Glutamatergic neuron (in vitro differentiated cells): ENCODE results near the gene GINS2. TPM values are rescaled to one million over a fixed set of nuclear protein-coding genes. Genes with fewer than 3 reads are reported as not detected.
A peak's percentile ranks its signal among the peaks of the same experiment; 100 is the strongest.

Experiments used
- DNase-seq: peaks from one replicate; pipeline ENCODE4 v3.0.0; 2022
- H3K27ac Mint-ChIP-seq: one replicate; pipeline ENCODE4 v1.8.0; 2020; ENCODE audit warnings: mild to moderate bottlenecking, mixed read lengths, inconsistent platforms; ENCODE audit not compliant: unreplicated experiment
- H3K27me3 Mint-ChIP-seq: one replicate; pipeline ENCODE4 v1.8.0; 2020; ENCODE audit warnings: mild to moderate bottlenecking, moderate library complexity, mixed read lengths, inconsistent platforms; ENCODE audit not compliant: unreplicated experiment
- H3K36me3 Mint-ChIP-seq: one replicate; pipeline ENCODE4 v1.8.0; 2020; ENCODE audit warnings: mild to moderate bottlenecking, mixed read lengths, inconsistent platforms; ENCODE audit not compliant: unreplicated experiment
- H3K4me1 Mint-ChIP-seq: one replicate; pipeline ENCODE4 v1.8.0; 2020; ENCODE audit warnings: mild to moderate bottlenecking, low read depth, mixed read lengths, inconsistent platforms; ENCODE audit not compliant: unreplicated experiment
- H3K4me3 Mint-ChIP-seq: one replicate; pipeline ENCODE4 v1.8.0; 2020; ENCODE audit warnings: mild to moderate bottlenecking, mixed read lengths, inconsistent platforms; ENCODE audit not compliant: unreplicated experiment
- H3K9me3 Mint-ChIP-seq: one replicate; pipeline ENCODE4 v1.8.0; 2020; ENCODE audit warnings: mild to moderate bottlenecking, moderate library complexity, mixed read lengths, inconsistent platforms; ENCODE audit not compliant: unreplicated experiment
- total RNA-seq: library from RNA; stranded (reverse); fragmentation: NEBNext Ultra II Directional; extraction: Animal tissue kit (Norgen Biotek cat#: 25700); gene quantifications from one replicate; pipeline ENCODE4 v1.2.1, GENCODE V29; 2021; ENCODE audit not compliant: unreplicated experiment
- TF ChIP-seq, protein P1 (sequence below): fragments of 200-600 bp; sonication (generic); IDR thresholded peaks from one replicate; pipeline ENCODE4 v1.5.0; 2021; ENCODE audit not compliant: partially characterized antibody, unreplicated experiment

The GINS2 gene
- total RNA-seq, 1 donor from 2014 or later, result 7.1 TPM

DNA sequence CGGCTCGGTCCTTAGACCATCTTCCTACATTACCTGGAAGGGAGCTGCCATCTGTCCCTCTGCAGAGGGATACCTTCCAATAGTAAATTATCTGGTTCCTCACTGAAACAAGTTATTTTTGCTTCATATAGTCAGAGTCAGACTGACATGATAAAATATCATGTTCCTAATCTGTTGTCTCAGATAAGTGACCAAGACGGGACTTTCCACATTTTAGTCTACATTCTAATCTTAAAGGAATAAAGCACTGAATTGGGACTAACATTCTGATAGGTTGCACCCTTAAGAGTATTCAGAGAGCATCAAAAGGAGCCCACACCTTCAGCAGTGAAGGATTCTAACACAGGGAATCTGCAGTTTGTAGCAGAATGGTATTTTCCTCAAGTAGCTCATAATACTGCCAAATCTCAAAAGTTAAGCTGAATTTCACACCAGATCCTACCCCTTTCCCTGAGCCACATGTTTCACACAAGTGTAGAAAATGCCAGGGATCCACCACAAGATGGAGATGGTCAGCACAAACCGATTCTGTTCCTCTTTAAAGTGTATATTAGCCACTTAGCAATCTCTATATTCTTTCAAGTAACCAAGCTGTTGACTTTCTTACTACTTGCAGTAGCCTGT, 13.4 kb downstream of the GINS2 start:
- Mint-ChIP-seq H3K27ac (peak overlapping the region; percentile 71), H3K4me3 (no peak overlapping the region), H3K9me3 (peaks cover 47% of the 10 kb centered on the region), H3K4me1 (peaks cover 25% of the 10 kb centered on the region), H3K36me3 (peaks cover 4% of the 10 kb centered on the region), H3K27me3 (peaks cover 28% of the 10 kb centered on the region)
- TF ChIP-seq, protein P1, sequence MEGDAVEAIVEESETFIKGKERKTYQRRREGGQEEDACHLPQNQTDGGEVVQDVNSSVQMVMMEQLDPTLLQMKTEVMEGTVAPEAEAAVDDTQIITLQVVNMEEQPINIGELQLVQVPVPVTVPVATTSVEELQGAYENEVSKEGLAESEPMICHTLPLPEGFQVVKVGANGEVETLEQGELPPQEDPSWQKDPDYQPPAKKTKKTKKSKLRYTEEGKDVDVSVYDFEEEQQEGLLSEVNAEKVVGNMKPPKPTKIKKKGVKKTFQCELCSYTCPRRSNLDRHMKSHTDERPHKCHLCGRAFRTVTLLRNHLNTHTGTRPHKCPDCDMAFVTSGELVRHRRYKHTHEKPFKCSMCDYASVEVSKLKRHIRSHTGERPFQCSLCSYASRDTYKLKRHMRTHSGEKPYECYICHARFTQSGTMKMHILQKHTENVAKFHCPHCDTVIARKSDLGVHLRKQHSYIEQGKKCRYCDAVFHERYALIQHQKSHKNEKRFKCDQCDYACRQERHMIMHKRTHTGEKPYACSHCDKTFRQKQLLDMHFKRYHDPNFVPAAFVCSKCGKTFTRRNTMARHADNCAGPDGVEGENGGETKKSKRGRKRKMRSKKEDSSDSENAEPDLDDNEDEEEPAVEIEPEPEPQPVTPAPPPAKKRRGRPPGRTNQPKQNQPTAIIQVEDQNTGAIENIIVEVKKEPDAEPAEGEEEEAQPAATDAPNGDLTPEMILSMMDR, result no peak
- no peak for DNase-seq

DNA sequence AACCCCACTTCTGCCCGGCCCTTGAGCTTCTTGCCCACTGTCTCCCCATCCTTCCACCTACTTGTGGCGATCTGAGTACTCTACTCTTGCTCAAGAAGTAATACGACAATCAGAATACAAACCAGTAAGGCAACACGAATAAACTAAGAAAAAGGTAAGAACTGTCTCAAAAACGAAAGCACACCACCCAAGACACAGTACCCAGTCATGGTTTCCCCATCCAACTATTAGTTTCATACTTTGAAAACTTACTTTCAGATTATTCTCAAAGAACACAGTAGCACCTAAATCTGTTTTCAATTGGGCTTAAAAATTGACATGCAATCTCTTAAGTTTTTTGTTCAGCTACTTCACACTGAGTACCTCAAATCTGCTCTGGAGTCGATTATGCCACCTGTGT, 13.9 kb downstream of the GINS2 start:
- no peak for DNase-seq
- peaks cover 44% of the 10 kb centered on the region for H3K9me3 Mint-ChIP-seq
- peaks cover 4% of the 10 kb centered on the region for H3K36me3 Mint-ChIP-seq
- TF ChIP-seq, protein P1, result no peak
- peaks cover 27% of the 10 kb centered on the region for H3K4me1 Mint-ChIP-seq
- no peak overlapping the region for H3K4me3 Mint-ChIP-seq
- H3K27ac Mint-ChIP-seq, result peak overlapping the region; percentile 71
- peaks cover 32% of the 10 kb centered on the region for H3K27me3 Mint-ChIP-seq

DNA sequence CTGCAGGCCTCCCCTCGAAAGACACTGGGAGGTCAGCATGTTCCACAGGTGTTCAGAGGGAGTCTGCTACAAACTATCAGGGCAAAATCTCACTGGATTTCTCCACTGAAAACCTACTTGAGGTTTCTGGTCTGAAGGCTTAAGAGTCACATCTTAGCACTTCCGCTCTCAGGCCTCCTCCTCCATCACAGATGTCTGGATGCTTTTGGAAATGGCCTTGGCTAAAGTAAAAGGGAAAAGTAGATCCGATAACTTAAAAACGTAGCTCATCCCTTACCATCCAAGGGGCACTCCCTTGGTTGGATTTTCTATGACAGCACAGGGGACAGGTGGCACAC, 14.4 kb downstream of the GINS2 start:
- peak overlapping the region; percentile 60 for H3K4me3 Mint-ChIP-seq
- peak overlapping the region; percentile 86 for H3K27ac Mint-ChIP-seq
- peaks cover 4% of the 10 kb centered on the region for H3K36me3 Mint-ChIP-seq

DNA sequence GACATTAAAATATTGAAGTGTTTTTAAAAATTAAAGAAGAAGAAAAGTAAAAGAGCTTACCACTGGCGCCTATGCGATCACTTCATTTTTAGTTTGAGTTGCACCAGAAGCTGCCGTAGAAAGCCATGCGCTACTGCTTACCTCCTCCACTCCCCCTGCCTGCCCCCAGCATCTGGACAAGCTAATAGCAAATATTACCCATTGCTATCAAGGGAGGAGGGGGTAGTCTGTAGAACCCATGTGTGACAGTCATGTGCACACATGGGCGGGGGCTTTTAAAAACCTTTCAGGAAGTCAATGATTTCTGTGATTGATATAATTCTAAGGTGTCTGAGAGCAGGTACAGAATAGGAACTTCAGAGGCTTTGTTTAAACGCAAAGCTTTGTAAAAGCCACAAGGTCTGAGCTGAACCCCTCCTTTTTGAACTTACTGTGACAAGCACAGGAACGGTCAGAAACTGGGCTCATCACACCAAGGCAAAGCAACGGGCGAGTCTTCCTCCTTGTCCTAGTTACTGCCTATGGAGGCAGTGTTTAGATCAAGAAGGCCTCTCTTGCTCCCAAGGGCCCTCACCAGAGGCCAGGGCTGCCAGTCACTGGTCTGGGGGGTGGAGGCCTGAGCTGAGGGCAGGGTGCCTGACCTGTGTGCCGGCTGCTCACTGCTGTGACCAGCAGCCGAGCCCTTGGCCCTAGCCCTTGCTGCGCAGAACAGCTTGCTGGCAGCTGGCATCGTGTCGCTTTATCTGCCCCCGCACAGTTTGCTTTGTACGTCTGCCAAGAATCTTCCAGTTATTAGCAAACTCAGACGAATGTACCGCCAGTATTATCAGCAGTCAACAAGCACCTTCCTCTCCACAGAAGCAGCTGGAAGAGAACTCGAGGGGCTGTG, 15.0 kb downstream of the GINS2 start:
- peaks cover 40% of the 10 kb centered on the region for H3K9me3 Mint-ChIP-seq
- H3K4me3 Mint-ChIP-seq, result peak overlapping the region; percentile 60
- TF ChIP-seq, protein P1, result no peak
- H3K27ac Mint-ChIP-seq, result peak overlapping the region; percentile 86
- peaks cover 4% of the 10 kb centered on the region for H3K36me3 Mint-ChIP-seq
- no peak for DNase-seq
- peaks cover 34% of the 10 kb centered on the region for H3K27me3 Mint-ChIP-seq
- H3K4me1 Mint-ChIP-seq, result peaks cover 29% of the 10 kb centered on the region

More for the DNA sequence above, 14.4 kb downstream of the GINS2 start:
- peaks cover 32% of the 10 kb centered on the region for H3K27me3 Mint-ChIP-seq
- DNase-seq, result no peak
- H3K9me3 Mint-ChIP-seq, result peaks cover 43% of the 10 kb centered on the region
- H3K4me1 Mint-ChIP-seq, result peaks cover 27% of the 10 kb centered on the region
- TF ChIP-seq, protein P1, result no peak

DNA sequence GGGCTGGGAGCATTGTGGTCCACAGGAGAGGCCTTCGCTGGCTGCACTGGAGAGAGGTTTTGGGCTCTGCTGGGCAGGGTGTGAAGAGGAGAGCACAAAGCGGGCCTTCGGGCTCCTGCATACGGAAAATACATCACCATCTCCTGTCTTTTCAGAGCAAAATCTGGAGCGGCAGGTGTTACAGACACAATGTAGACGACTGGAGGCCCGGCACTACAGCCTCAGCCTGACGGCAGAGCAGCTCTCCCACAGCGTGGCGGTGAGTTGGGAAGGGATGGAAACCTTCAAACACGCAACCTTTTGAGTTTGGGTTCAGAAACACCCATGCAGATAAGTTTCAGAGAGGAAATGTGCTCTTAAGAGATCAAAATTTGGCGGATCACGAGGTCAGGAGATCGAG, 17.9 kb downstream of the GINS2 start:
- Mint-ChIP-seq H3K27me3 (peaks cover 44% of the 10 kb centered on the region), H3K9me3 (peaks cover 57% of the 10 kb centered on the region), H3K4me3 (no peak overlapping the region), H3K36me3 (peaks cover 4% of the 10 kb centered on the region), H3K4me1 (peaks cover 29% of the 10 kb centered on the region), H3K27ac (peak overlapping the region; percentile 55)
- no peak for DNase-seq
- TF ChIP-seq, protein P1, result no peak
